IPS-20b (cell line): ENCODE data around the gene ADAMTSL1.

ENCODE experiments used
- H3K27ac ChIP-seq: one replicate; pipeline ENCODE4 v1.5.1; 2013; ENCODE audit warnings: low read length
- H3K27me3 ChIP-seq: 2 replicates; pipeline ENCODE4 v1.6.1; 2013; ENCODE audit warnings: mild to moderate bottlenecking, low read length, inconsistent platforms; ENCODE audit not compliant: insufficient read depth
- H3K36me3 ChIP-seq: 2 replicates; pipeline ENCODE4 v1.6.1; 2013; ENCODE audit warnings: low read depth, mild to moderate bottlenecking, inconsistent platforms, low read length, moderate library complexity; ENCODE audit not compliant: insufficient read depth
- H3K4me1 ChIP-seq: 2 replicates; pipeline ENCODE4 v1.6.1; 2013; ENCODE audit warnings: mild to moderate bottlenecking, control low read depth, inconsistent platforms, low read length, moderate library complexity; ENCODE audit not compliant: insufficient read depth
- H3K4me3 ChIP-seq: 2 replicates; pipeline ENCODE4 v1.5.1; 2013; ENCODE audit warnings: mild to moderate bottlenecking, low read length, inconsistent platforms
- H3K9ac ChIP-seq: 2 replicates; pipeline ENCODE4 v1.6.1; 2013; ENCODE audit warnings: low read depth, mild to moderate bottlenecking, inconsistent platforms, low read length, moderate library complexity
- H3K9me3 ChIP-seq: 2 replicates; pipeline ENCODE4 v1.6.1; 2013; ENCODE audit warnings: mild to moderate bottlenecking, low read depth, low read length, inconsistent platforms; ENCODE audit not compliant: insufficient read depth

ADAMTSL1 gene

GRCh38 chr9:18447541-18447940, 26.4 kb upstream of the ADAMTSL1 start:
- Histone ChIP-seq H3K27me3 (no peaks in the 10 kb centered on the region), H3K9me3 (no peaks in the 10 kb centered on the region), H3K4me3 (no peak overlapping the region), H3K36me3 (no peaks in the 10 kb centered on the region), H3K4me1 (no peaks in the 10 kb centered on the region), H3K27ac (no peak overlapping the region), H3K9ac (no peak overlapping the region)

- no peaks in the 10 kb centered on the region for H3K27me3 ChIP-seq
- no peak overlapping the region for H3K27ac ChIP-seq
- no peak overlapping the region for H3K9ac ChIP-seq
- no peak overlapping the region for H3K4me3 ChIP-seq
- H3K9me3 ChIP-seq = no peaks in the 10 kb centered on the region
- H3K4me1 ChIP-seq = no peaks in the 10 kb centered on the region
- H3K36me3 ChIP-seq = no peaks in the 10 kb centered on the region
Observed at GRCh38 chr9:18448101-18448500, 25.9 kb upstream of the ADAMTSL1 start.

GRCh38 chr9:18451406-18451805, 22.5 kb upstream of the ADAMTSL1 start:
- no peaks in the 10 kb centered on the region for H3K27me3 ChIP-seq
- H3K9me3 ChIP-seq = no peaks in the 10 kb centered on the region
- H3K36me3 ChIP-seq = no peaks in the 10 kb centered on the region
- no peaks in the 10 kb centered on the region for H3K4me1 ChIP-seq
- no peak overlapping the region for H3K4me3 ChIP-seq
- no peak overlapping the region for H3K27ac ChIP-seq
- H3K9ac ChIP-seq = no peak overlapping the region

GRCh38 chr9:18452276-18452675, 21.7 kb upstream of the ADAMTSL1 start:
- H3K36me3 ChIP-seq = no peaks in the 10 kb centered on the region
- H3K9ac ChIP-seq = no peak overlapping the region
- no peaks in the 10 kb centered on the region for H3K4me1 ChIP-seq
- no peaks in the 10 kb centered on the region for H3K9me3 ChIP-seq
- no peak overlapping the region for H3K4me3 ChIP-seq
- H3K27ac ChIP-seq = no peak overlapping the region
- no peaks in the 10 kb centered on the region for H3K27me3 ChIP-seq

GRCh38 chr9:18456624-18457237, 17.2 kb upstream of the ADAMTSL1 start:
- Histone ChIP-seq H3K27me3 (no peaks in the 10 kb centered on the region), H3K9ac (no peak overlapping the region), H3K9me3 (no peaks in the 10 kb centered on the region), H3K4me3 (no peak overlapping the region), H3K36me3 (no peaks in the 10 kb centered on the region), H3K4me1 (no peaks in the 10 kb centered on the region), H3K27ac (no peak overlapping the region)

- Histone ChIP-seq H3K4me1 (no peaks in the 10 kb centered on the region), H3K27me3 (no peaks in the 10 kb centered on the region), H3K36me3 (no peaks in the 10 kb centered on the region), H3K27ac (no peak overlapping the region), H3K9me3 (no peaks in the 10 kb centered on the region), H3K4me3 (no peak overlapping the region), H3K9ac (no peak overlapping the region)
Observed at GRCh38 chr9:18457510-18457909, 16.4 kb upstream of the ADAMTSL1 start.

GRCh38 chr9:18459962-18460584, 13.9 kb upstream of the ADAMTSL1 start:
- no peak overlapping the region for H3K4me3 ChIP-seq
- H3K9me3 ChIP-seq = no peaks in the 10 kb centered on the region
- H3K27me3 ChIP-seq = no peaks in the 10 kb centered on the region
- no peak overlapping the region for H3K9ac ChIP-seq
- H3K36me3 ChIP-seq = no peaks in the 10 kb centered on the region
- H3K27ac ChIP-seq = no peak overlapping the region
- H3K4me1 ChIP-seq = no peaks in the 10 kb centered on the region

GRCh38 chr9:18461496-18461895, 12.5 kb upstream of the ADAMTSL1 start:
- H3K4me3 ChIP-seq = no peak overlapping the region
- no peaks in the 10 kb centered on the region for H3K9me3 ChIP-seq
- H3K36me3 ChIP-seq = no peaks in the 10 kb centered on the region
- H3K27ac ChIP-seq = no peak overlapping the region
- H3K4me1 ChIP-seq = no peaks in the 10 kb centered on the region
- no peaks in the 10 kb centered on the region for H3K27me3 ChIP-seq
- no peak overlapping the region for H3K9ac ChIP-seq

GRCh38 chr9:18463991-18464390, 10.0 kb upstream of the ADAMTSL1 start:
- no peaks in the 10 kb centered on the region for H3K9me3 ChIP-seq
- H3K9ac ChIP-seq = no peak overlapping the region
- no peak overlapping the region for H3K27ac ChIP-seq
- H3K27me3 ChIP-seq = no peaks in the 10 kb centered on the region
- no peaks in the 10 kb centered on the region for H3K36me3 ChIP-seq
- no peaks in the 10 kb centered on the region for H3K4me1 ChIP-seq
- no peak overlapping the region for H3K4me3 ChIP-seq

- peaks cover 6% of the 10 kb centered on the region; the same call in 1 of the 2 replicates for H3K9me3 ChIP-seq
- no peak overlapping the region for H3K4me3 ChIP-seq
- no peaks in the 10 kb centered on the region for H3K36me3 ChIP-seq
Observed at GRCh38 chr9:18466101-18466500, 7.9 kb upstream of the ADAMTSL1 start.

GRCh38 chr9:18467696-18468095, 6.3 kb upstream of the ADAMTSL1 start:
- peaks cover 6% of the 10 kb centered on the region; the same call in 1 of the 2 replicates for H3K9me3 ChIP-seq
- H3K4me1 ChIP-seq = peaks cover 2% of the 10 kb centered on the region; the same call in 1 of the 2 replicates
- H3K9ac ChIP-seq = no peak overlapping the region
- no peaks in the 10 kb centered on the region for H3K27me3 ChIP-seq
- no peaks in the 10 kb centered on the region for H3K36me3 ChIP-seq
- no peak overlapping the region for H3K27ac ChIP-seq
- H3K4me3 ChIP-seq = no peak overlapping the region

More at GRCh38 chr9:18466101-18466500, 7.9 kb upstream of the ADAMTSL1 start:
- Histone ChIP-seq H3K27ac (no peak overlapping the region), H3K27me3 (no peaks in the 10 kb centered on the region), H3K4me1 (no peaks in the 10 kb centered on the region), H3K9ac (no peak overlapping the region)

GRCh38 chr9:18472435-18472834, 1.5 kb upstream of the ADAMTSL1 start:
- H3K4me3 ChIP-seq = no peak overlapping the region; the same call in 1 of the 2 replicates

More at GRCh38 chr9:18472435-18472834, 1.5 kb upstream of the ADAMTSL1 start:
- no peaks in the 10 kb centered on the region for H3K36me3 ChIP-seq
- no peaks in the 10 kb centered on the region for H3K27me3 ChIP-seq
- H3K9ac ChIP-seq = no peak overlapping the region
- peaks cover 19% of the 10 kb centered on the region; the same call in 1 of the 2 replicates for H3K4me1 ChIP-seq
- H3K9me3 ChIP-seq = peaks cover 6% of the 10 kb centered on the region; the same call in 1 of the 2 replicates
- H3K27ac ChIP-seq = no peak overlapping the region
